Measurements from ENCODE around the gene GALNT16. TPM values are rescaled to one million over a fixed set of nuclear protein-coding genes. Genes with fewer than 3 reads are reported as not detected.

GALNT16 gene
- polyA plus RNA-seq, 1 donor (not counting 4 experiments of a cell fraction or from before 2014, with no cell fraction given) = not detected

DNA sequence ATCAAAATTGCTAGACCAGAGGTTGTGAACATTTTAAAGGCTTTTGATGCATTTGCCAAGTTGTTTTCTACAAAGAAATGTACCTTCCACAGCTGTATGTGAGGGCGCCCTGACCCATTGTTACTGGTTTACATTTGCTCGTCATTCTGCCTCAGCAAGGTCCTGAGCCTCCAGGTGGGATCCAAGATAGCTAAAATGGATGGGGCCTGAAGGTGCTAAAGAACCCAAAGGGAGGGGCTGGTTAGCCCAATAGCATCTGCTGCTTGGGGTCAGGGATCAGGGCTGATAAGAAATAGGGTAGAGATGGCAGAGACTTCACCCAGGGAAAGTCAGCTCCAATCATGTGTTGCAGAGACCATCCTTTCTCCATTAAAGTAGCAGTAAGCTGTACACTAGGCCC lies 43.1 kb downstream of the GALNT16 start:
- no peak for DNase-seq (ENCODE audit: low read depth, low spot score)
- dilution Hi-C loops (cut with MboI; ENCODE audit: extremely low pct_ligation_motif_present, low sequenced_read_pairs) = no loop called here
- peaks cover 33% of the 10 kb centered on the region for H3K27me3 ChIP-seq (ENCODE audit: control insufficient read depth, extremely low read depth, insufficient read depth, low read length)
- no peak for FAIRE-seq
- no peak overlapping the region for H3K4me2 ChIP-seq (ENCODE audit: control insufficient read depth, extremely low read depth, insufficient read depth, low read depth, low read length)
- H3K9me1 ChIP-seq (ENCODE audit: control insufficient read depth, extremely low read depth, insufficient read depth, low read length) = no peaks in the 10 kb centered on the region
- no peaks in the 10 kb centered on the region for H3K79me2 ChIP-seq (ENCODE audit: control insufficient read depth, insufficient read depth, low read length)
- H3K9ac ChIP-seq (ENCODE audit: control insufficient read depth, extremely low read depth, insufficient read depth, low read length) = no peak overlapping the region
- no peaks in the 10 kb centered on the region for H4K20me1 ChIP-seq (ENCODE audit: control insufficient read depth, extremely low read depth, insufficient read depth, low read length)
- H3K36me3 ChIP-seq (ENCODE audit: control insufficient read depth in 2 of 2, extremely low read depth in 1 of 2, insufficient read depth in 2 of 2, low read length in 2 of 2) = no peaks in the 10 kb centered on the region
- H3K27ac ChIP-seq (ENCODE audit: control insufficient read depth, insufficient read depth, low read length) = no peak overlapping the region
- no peaks in the 10 kb centered on the region for H3K9me3 ChIP-seq (ENCODE audit: control insufficient read depth, low read depth, low read length)
- no peak overlapping the region for H2AFZ ChIP-seq (ENCODE audit: control insufficient read depth, low read length)
- no peak overlapping the region for H3K4me3 ChIP-seq (ENCODE audit: control insufficient read depth in 2 of 3, extremely low read depth in 1 of 3, insufficient read depth in 2 of 3, low read depth in 1 of 3, low read length in 3 of 3)
- no peaks in the 10 kb centered on the region for H3K4me1 ChIP-seq (ENCODE audit: control insufficient read depth, extremely low read depth, insufficient read depth, low read length)
- TF ChIP-seq, protein P1, sequence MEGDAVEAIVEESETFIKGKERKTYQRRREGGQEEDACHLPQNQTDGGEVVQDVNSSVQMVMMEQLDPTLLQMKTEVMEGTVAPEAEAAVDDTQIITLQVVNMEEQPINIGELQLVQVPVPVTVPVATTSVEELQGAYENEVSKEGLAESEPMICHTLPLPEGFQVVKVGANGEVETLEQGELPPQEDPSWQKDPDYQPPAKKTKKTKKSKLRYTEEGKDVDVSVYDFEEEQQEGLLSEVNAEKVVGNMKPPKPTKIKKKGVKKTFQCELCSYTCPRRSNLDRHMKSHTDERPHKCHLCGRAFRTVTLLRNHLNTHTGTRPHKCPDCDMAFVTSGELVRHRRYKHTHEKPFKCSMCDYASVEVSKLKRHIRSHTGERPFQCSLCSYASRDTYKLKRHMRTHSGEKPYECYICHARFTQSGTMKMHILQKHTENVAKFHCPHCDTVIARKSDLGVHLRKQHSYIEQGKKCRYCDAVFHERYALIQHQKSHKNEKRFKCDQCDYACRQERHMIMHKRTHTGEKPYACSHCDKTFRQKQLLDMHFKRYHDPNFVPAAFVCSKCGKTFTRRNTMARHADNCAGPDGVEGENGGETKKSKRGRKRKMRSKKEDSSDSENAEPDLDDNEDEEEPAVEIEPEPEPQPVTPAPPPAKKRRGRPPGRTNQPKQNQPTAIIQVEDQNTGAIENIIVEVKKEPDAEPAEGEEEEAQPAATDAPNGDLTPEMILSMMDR (optimal IDR thresholded peaks at IDR 0.05 in 1 of 3, IDR thresholded peaks at IDR 0.05 in 1 of 3, conservative IDR thresholded peaks at IDR 0.05 in 1 of 3; ENCODE audit: extremely low read depth in 1 of 3, insufficient read depth in 2 of 3, low read length in 3 of 3) = no peak
- TF ChIP-seq EZH2 (IDR thresholded peaks at IDR 0.05; ENCODE audit: low read length) = no peak

DNA sequence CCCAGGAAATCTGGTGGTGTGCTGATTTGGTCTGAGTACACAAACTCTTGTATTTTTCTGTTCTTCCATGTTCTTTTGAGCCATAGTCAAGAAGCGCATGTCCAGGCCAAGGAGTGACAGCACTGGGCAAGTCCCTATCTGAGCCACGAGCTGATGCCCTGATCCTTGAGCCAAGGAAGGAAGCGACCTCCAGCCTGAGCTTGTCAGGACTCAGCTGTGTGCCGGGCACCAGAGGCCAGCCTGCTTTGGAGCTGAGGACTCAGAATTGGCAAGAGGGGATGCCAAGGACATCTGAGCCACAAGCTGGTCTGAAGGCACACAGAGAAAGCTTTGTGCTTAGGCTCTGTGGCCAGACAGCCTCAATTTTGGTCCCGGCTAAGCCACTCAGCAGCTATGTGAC lies 52.6 kb downstream of the GALNT16 start:
- Histone ChIP-seq H3K9ac (ENCODE audit: control insufficient read depth, extremely low read depth, insufficient read depth, low read length) (no peak overlapping the region), H3K4me3 (ENCODE audit: control insufficient read depth in 2 of 3, extremely low read depth in 1 of 3, insufficient read depth in 2 of 3, low read depth in 1 of 3, low read length in 3 of 3) (no peak overlapping the region), H3K27me3 (ENCODE audit: control insufficient read depth, extremely low read depth, insufficient read depth, low read length) (peaks cover 13% of the 10 kb centered on the region), H3K9me1 (ENCODE audit: control insufficient read depth, extremely low read depth, insufficient read depth, low read length) (no peaks in the 10 kb centered on the region), H3K79me2 (ENCODE audit: control insufficient read depth, insufficient read depth, low read length) (no peaks in the 10 kb centered on the region), H3K9me3 (ENCODE audit: control insufficient read depth, low read depth, low read length) (no peaks in the 10 kb centered on the region), H2AFZ (ENCODE audit: control insufficient read depth, low read length) (no peak overlapping the region), H4K20me1 (ENCODE audit: control insufficient read depth, extremely low read depth, insufficient read depth, low read length) (no peaks in the 10 kb centered on the region), H3K27ac (ENCODE audit: control insufficient read depth, insufficient read depth, low read length) (no peak overlapping the region), H3K4me2 (ENCODE audit: control insufficient read depth, extremely low read depth, insufficient read depth, low read depth, low read length) (no peak overlapping the region), H3K36me3 (ENCODE audit: control insufficient read depth in 2 of 2, extremely low read depth in 1 of 2, insufficient read depth in 2 of 2, low read length in 2 of 2) (no peaks in the 10 kb centered on the region), H3K4me1 (ENCODE audit: control insufficient read depth, extremely low read depth, insufficient read depth, low read length) (no peaks in the 10 kb centered on the region)
- dilution Hi-C loops (cut with MboI; ENCODE audit: extremely low pct_ligation_motif_present, low sequenced_read_pairs) = no loop called here
- FAIRE-seq (no peak), DNase-seq (ENCODE audit: low read depth, low spot score) (no peak)
- TF ChIP-seq EZH2 (IDR thresholded peaks at IDR 0.05; ENCODE audit: low read length) = no peak
- TF ChIP-seq, protein P1 (optimal IDR thresholded peaks at IDR 0.05 in 1 of 3, IDR thresholded peaks at IDR 0.05 in 1 of 3, conservative IDR thresholded peaks at IDR 0.05 in 1 of 3; ENCODE audit: extremely low read depth in 1 of 3, insufficient read depth in 2 of 3, low read length in 3 of 3) = no peak
